ENCODE measurements around the gene RELL1.
A peak's percentile ranks its signal among the peaks of the same experiment; 100 is the strongest.

RELL1 gene

DNA sequence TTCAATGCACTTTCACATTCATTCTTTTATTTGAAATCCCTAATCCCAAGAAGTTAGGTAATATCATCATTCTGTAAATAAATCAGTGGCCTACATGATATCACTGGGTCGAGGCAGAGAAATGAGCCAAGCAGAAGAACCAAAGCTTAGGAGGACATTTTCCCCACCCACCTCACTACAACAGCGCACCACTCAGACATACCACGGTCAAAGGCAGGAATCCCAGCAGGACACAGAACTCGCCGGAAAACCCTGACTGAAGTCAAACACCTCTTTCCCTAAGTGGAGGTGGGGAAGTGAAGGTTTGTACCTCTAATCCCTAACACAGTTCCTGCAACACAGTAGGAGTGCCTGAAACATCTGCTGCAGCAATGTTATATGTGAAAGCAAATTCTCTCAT, 21.5 kb downstream of the RELL1 start:
- DNase-seq = no peak

DNA sequence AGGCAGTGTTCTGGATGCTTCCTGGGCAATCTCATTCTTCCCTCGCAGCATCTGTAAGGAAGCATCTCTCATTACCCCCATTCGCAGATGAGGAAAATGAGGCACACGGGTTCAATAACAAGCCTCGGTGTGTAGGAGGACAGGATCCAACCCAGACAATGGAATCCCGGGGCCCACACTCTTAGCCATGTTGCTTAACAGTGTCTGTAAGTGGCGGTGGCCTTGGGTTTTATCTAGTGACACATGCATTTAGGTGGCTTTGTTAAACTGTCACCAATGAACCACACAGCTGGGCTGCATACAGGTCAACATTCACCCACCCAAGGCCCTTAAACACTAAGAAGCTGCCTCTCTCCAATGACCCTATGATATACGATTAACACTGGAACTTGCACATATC, 22.6 kb downstream of the RELL1 start:
- DNase-seq = no peak

DNA sequence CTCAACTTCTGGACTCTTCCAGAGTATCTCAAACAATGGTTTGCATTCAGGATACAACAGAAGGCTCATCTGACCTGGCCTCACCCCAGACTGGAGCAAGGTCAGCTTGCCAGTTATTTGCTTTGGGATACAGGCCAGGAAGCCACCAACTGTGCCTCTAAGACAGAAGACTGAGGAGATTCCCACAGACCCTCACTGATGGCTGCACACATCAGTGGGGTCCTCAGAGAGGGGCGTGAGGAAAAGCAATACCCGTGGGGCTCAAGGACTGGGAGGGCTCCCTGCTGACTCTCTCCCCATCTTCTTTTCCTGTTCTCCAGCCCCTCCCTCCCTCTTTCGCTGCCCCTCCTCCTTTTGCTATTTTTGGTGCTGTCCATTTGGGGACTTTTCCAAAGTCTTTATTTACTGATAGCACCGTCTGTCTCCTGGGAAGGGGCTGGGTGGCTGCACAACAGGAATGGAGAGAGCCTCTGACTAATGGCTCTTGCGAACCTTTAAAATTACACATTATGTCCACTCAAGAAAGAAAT, 23.2 kb downstream of the RELL1 start:
- no peak for DNase-seq

DNA sequence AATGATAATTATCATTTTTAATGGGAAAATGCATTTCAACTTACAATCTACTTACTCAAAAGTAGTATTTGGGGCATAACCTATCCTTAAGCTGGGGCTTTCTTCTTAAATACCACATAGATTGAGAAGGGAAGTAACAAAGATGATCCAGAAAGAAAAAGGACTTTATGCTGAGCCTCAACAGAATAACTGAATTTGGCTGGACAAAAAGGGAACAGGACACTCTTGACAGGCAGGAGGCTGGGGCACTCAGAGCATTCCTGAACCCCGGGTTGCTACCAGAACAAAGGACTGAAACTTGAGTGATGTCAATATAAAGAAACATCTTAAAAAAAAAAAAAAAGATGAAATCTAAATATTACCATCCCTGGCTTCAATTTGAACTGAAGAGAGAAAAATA, 23.9 kb downstream of the RELL1 start:
- no peak for DNase-seq

DNA sequence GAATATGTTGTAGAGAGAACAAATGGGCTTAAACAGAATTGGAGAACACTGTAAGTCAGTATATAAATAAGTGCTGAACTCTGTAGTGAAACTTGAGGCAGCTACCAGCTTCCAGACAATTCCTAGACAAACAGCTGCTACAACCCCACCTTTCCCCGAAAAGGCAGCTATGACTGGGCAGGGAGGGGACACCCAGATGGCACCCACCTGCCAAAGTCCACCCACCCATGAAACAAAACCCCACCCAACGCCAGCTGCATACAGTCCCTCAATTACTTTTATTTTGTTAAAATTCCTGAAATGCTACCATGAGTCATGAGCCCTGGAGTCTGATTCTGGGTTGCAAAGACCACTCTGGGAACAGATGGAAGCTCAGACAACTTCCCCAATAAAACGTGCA, 24.4 kb downstream of the RELL1 start:
- DNase-seq = no peak

DNA sequence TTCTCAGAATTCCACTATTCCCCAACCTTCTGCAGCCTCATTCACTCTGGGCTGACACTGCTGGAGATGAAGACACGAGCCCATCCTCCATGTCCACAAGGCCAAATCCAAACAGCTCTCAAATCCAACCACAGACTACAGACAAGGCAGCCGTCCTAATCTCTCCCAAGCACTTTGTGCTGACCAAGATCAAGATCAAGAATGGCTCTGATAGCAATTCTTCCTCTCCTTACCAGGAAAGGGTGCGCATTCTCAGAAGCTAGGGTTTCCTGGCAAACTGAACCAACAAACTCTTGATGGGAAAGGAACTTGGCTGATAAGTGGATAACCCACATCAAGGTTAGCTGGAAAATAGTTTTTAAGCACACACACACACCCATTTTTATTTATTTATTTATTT, 26.5 kb downstream of the RELL1 start:
- DNase-seq = no peak

DNA sequence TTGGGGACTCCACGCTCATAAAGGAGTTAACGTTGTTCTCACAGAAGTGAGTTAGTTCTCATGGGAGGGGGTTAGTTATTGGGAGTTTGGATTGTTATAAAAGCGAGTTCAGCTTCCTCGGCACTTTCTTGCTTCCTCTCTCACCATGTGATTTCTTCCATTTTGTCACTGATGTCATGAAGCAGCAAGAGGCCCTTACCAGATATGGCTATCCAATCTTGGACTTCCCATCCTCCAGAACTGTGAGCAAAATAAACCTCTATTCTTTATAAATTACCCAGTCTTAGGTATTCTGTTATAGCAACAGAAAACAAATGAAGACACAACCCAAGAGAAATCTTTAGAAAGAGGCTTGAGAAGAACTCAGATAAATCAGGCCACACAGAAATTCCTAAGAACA, 29.5 kb downstream of the RELL1 start:
- DNase-seq = no peak

DNA sequence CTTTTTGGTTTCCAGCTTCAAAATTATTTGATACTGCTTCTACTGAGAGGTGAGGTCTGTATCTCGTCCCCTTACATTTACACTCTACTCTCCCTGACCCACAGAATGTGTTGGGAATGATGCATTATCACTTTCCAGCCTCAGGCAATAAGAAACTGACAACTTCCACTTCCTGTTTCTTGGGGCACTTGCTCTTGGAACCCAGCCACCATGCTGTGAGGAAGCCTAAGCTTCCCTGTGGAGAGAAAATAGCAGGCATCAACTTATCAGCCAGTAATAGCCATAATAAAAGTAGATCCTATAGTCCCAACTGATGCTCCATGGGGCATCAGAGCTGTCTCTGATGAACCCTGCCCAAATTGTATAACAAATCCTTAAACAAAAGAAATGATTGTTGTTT, 32.6 kb downstream of the RELL1 start:
- peak in 1 of 3 experiments; percentile 7 for DNase-seq

DNA sequence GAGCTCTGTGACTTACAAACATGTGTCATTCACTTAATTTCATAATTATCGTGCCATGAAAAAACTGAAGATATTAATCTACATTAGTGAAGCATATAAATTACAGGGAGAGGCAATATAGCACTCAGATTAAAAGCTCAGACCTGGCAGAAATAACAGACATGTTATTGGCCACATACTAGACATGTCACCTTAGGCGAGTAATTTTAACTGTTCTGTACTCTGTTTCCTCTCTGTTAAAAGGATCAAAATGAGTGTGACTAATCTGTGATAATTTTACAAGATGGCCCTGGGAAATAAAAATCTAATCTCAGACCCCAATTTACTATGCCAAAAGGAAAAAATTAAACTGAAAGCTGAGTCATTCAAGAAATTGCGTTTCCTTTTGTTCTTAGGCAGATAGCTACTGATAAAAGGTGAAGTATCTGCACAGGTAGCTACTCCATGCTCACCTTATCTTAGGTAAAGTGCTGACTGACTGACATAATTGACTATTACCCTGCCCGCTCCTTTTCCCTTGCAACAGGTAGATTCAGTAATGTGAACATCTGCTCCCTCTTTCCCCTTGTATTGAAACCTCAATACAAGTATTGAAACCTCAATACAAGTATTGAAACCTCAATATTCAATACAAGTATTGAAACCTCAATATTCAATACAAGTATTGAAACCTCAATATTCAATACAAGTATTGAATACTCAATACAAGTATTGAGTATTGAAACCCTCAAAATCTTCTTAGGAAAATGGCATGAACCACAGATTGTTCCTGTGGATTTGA, 33.2 kb downstream of the RELL1 start:
- no peak for DNase-seq

DNA sequence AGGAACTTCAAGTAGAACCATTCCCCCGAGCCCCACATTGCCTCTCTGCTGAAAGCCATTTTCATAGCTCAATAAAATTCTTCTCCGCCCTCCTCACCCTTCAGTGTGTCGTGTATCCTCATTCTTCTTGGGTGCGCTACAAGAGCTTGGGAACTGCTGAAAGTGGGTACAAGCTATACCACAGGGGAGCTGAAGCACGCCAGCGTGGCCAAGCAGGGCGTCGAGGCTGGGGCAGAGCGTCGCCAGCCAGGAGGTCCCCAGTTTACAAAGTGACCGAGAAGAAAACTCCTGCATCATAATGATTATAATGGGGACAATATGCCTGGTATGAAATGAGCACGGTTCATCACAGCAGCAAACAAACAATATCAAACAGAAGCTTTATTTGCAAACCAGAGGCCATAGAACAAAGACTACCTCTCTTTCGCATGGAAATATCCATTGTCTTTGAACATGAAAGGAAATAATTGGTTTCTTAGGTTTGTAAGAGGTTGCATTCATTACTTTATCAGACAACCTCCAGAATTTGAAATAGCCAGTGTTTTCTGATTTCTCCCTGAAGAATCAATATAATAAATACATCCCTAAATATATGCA, 34.3 kb downstream of the RELL1 start:
- no peak for DNase-seq

DNA sequence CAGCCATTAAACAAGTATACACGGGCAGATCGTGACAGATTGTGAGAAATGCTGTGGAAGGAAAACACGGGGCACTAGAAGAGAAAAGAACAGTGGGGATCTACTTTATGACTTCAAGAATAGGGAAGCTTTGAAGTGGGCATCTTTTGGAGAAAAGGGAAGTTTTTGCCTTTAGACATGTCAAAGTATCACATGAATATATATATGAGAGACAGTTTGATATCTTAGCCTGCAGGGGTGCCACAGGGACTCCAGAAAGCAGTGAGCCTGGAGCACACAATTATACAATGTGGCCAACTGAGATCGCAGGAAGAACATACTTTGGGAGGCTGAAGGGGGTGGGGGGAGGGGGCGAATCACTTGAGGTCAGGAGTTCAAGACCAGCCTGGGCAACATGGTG, 35.7 kb downstream of the RELL1 start:
- no peak for DNase-seq

DNA sequence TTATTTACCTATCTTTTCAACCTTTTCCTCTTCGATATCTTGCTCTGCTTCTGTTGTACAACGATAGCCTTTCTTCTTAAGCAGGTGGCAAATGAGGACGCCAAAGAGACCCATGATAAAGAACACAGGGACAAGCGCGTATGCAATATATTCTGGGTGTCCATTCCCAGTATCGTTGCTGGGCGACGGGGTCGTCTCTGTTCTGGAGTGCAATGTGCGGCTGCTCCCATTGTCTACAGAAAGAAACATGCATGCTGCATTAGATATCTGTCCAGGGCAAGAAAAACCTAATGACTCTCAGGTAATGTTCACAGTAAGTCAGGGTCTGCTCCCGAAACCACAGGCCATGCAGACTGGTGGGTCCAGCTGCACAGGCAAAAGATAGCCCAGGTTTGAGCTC, 36.9 kb downstream of the RELL1 start:
- peak in 1 of 3 experiments; percentile 43 for DNase-seq

DNA sequence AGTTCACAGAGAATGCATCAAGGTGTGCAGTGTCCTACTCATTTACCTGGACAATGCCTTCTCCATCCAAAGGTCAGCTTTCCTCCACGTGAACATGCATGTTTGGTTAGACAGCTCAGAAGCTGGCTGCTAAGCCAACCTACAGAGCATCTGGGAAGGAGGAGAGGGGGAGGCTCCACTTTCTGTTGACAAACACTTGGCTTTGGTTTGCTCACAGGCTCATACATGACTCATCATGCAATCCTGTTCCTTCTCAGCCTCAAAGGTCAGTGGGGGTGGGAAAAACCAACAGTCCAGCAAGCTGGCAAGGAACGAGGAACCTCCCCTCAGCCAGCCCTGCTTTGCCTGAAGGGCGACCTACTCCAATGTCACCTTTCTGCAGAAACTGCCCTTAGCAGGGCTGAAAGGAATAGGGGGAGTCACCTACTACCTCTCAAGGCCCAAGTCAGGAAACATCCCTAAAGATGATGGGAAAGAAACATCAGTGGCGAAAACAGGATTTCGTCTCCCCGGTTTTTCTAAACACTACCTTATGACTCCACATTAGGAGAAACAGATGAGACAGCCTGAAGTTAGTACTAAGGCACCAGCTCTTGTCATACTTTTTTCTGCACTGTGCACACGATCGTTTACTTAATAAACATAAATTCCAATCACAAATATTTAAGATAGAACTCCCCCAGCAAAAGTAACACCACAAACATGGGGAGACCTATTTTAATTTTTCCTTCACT, 37.9 kb downstream of the RELL1 start:
- peak in 2 of 3 experiments; percentile 37 to 66 for DNase-seq

DNA sequence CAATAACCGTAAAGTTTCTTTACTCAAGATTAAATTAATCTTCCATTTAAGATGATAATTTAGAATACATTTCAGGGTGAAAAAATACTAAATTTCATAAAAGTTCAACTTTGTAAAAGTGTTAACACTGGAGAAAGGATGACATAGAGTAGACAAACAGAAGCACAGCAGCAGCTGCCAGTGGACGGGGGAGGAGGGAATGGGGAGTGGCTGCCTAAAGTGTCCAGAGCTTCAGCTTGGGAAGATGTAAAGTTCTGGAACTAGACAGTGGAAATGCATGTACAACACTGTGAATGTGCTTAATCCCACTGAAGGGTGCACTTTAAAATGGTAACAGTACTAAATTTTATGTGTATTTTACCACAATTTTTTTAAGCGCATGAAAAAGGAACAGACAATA, 39.9 kb downstream of the RELL1 start:
- no peak for DNase-seq

DNA sequence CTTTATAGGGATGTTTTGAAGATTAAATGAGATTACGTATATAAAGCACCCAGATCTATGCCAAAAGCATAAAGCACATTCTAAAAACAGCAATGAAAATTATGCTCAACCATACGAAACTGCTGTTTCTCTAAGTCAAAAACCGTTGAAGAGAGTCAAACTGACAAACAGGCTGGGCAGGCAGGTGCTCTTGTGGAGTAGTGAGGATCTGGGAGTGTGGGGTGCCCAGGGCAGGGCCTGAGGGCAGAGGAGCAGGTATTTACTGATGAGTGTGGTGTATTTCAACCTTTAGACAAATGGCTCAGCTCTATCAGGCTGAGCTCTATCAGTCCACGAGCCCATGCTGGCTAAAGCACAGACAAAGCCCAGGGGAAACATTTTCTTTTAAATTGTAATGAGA, 40.4 kb downstream of the RELL1 start:
- DNase-seq = peak in 1 of 3 experiments; percentile 3

DNA sequence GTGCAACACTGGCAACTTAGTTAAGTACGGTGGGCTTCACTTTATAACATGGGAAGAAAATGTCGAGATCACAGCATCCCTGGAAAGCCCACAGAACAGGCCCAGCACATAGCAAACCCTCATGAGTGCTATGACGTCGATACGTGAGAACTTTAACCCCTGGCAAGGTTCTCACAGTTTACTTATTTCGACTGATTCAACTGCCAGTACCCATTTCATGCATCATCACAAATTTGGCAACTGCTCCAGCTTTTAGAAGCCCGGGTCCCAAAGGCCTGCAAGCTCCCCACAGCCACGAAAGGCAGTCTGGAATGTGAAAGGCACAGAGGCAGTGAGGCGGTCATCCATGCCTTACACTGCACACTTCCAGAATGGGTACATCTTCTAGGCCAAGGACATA, 41.2 kb downstream of the RELL1 start:
- DNase-seq = no peak

DNA sequence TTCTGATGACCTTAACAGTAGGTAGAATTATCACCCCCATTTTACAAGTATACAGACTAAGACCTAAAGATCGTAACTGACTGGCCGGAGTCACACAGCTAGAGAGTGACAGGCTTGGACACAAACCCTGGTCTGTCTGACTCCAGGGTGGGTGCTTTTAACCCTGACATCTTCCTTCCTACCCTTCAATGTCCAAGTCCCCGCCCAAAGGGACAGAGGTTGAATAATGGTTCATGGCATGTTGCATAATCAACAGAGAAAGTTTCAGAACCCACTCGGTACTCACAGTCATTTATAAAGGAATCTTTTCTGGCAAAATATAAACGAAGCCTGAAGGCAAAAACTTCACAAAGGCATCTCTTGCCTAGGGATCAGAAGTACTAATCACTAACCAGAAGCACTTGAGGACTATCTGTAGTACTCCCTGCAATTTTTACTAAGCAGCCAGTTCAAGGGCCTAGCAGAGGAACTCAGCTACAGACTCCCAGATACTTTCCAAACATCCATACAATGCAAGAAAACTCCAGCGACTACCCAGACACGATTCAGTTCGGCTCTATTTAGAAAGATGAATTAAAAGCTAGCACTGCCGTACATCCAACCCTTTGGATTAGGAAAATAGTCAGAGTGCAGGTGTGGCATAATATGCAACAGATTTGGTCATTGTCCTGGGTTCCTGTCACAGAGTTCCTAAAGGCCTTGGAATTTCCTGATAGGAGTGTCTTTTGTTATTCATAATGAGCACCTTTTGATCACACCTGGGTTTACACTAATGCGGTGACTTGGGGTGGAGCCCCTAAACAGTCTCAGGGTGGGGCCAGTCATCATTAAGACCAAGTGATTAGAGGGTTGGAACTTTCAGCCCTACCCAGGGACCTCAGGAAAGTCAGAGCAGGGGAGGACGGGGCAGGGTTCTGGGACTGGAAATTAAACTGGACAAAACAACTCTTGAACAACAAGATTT, 44.0 kb downstream of the RELL1 start:
- DNase-seq = peak in 1 of 3 experiments; percentile 30

DNA sequence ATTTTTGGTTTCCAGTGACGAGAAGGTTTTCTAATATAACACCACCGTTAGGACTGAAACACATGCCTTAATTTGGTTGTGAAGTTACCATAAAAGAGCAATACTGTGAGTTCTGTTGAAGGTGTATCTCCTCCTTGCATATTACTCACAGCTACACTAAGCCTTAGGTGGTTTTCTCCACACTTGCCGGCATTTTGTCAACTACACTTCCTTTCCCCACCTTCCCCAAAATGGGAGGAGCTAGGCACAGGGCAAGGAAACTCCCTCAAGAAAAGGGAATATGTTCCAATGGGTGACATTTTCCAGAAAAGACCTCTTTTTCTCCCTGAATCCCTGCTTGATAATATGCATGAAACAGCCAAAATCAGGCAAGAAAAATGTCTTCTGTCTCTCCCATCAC, 44.8 kb downstream of the RELL1 start:
- DNase-seq = no peak

DNA sequence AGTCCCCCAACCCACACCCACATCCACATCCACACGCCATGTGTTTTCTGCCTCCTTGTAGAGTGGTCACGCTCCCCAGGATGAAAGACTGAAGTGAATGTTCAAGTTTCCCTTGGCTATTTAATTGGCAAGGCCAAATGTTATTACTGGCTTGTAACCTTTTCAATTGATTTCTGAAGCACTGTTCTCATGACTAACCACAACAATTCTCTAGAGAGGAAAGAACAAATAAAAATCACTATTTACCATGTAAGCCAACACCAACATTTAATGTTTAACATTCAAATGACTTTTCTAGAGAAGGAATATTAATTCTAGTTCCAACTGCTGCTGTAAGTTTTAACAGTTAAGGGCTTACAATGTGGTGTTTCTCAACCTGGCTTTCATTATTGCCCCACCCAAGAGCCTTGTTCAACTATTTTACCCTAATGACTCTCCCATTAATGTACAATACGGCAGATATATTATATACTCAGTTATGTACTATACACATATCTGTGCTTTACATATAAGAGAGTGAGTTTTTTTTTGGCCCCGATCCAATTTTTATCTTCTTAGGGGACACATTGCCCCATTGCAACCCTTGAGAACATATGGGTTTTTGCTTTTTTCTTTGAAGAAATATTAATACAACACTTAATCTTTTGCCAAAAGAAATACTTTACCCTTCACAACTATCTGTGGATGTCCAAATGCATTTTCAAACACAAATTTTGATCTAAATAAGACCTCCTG, 46.5 kb downstream of the RELL1 start:
- peak in 2 of 3 experiments; percentile 2 to 45 for DNase-seq

DNA sequence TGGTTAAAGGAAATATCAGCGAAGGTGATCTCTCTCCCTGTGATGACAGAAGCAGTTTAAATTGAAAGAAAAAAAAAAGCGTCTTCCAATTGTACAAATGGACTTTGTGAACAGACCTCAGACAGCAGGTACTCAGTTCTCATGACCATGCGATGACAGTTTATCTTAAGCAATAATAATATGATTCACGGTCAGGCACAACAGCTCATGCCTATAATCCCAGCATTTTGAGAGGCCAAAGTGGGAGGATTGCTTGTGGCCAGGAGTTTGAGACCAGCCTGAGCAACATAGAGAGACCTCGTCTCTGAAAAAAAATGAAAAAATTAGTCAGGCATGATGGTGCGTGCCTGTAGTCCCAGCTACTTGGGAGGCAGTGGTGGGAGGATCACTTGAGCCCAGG, 51.0 kb downstream of the RELL1 start:
- no peak for DNase-seq

DNA sequence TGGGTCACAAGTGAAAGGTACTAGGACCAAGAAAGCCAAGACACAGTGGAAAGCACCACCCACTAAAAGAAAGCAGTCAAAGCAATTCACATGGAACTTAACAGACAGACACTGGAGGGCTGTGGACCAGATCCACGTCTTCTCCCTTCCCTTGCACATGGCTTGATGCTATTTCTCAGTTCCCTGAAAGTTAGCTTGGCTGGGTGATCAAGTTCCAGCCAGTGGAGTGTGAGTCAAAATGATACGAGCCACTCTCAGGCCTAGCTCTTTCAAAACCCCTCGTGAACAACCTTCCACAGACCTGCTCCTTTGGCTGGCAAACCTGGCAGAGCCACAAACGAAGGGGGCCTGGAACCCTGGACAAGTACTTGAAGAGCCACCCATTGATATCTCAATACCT, 52.0 kb downstream of the RELL1 start:
- no peak for DNase-seq

DNA sequence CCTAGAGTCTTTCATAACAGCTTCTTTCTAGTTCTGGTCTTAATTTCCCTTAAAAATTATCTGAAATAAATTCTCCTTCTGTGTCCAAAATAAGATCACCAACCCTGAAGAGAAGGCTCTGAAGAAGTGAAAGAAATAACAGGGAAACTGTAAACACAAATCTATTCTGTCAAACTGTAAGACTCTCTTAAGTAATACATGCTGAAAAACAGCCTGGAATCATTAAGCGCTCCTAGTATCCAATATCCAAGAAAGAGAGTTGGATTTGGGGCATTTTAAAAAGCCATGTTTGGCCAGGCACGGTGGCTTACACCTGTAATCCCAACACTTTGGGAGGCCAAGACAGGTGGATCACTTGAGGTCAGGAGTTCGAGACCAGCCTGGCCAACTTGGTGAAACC, 53.3 kb downstream of the RELL1 start:
- no peak for DNase-seq

Data from NCI-H1417 (cell line).